Measurements from ENCODE around the gene ALG12. TPM values are rescaled to one million over a fixed set of nuclear protein-coding genes. Genes with fewer than 3 reads are reported as not detected.
"Not testable (repeated sequence)": the region's sequence is repeated elsewhere in the genome, so short reads cannot be mapped to it uniquely, and the experiment has no call there.

The ALG12 gene
- total RNA-seq, 1 donor from 2014 or later, result 17.0 TPM

DNA sequence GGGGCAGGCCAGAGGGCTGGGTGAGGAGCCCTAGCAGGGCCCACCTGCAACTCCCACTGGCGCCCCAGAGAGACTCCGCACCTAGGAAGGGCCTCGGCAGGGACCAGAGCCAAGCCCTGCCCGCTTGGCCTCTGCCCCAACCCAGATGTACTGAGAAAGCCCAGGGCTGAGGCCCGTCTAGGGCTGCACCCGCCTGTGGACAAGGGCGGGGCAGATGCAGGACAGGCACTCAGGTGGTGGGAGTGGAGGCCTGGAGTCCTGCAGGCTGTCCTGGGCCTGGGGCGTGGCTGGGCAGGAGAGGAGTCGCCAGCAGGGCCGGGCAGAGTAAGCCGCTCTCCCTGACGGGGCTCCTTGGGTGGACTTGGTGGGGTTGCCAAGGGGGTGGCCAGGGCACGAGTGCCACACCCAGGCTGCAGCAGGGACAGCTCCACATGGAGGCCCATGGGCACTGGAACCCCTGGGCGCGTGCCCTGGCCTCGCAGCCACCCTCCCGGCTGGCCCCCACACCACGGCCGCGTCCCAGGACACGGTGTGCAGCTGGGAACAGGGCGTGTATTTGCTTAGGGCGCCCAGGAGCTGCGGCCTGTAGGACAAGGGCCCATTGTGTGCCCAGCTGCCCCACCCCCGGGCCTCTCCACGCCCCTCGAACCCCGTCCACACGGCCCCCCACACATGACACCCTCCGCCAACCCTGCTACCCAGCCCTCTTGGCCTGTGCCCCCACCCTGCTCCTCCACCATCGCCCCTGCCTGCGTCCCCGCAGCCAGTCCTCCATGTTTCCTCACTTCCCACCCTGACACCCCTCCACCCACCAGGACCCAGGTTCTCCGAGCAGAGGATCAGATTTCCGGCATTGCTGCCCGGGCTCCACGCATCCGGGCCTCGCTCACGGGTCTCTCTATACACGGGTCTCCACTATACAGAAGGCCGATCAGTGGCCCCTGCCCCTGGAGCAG lies 31.0 kb upstream of the ALG12 start:
- Histone ChIP-seq H3K4me3 (no peak overlapping the region), H3K4me1 (peaks cover 39% of the 10 kb centered on the region), H3K27ac (replicated peaks) (no peak overlapping the region), H3K27me3 (ENCODE audit: low read depth) (no peaks in the 10 kb centered on the region), H3K9me3 (replicated peaks) (no peaks in the 10 kb centered on the region), H3K36me3 (no peaks in the 10 kb centered on the region)
- no peak for DNase-seq
- TF ChIP-seq, protein P1, sequence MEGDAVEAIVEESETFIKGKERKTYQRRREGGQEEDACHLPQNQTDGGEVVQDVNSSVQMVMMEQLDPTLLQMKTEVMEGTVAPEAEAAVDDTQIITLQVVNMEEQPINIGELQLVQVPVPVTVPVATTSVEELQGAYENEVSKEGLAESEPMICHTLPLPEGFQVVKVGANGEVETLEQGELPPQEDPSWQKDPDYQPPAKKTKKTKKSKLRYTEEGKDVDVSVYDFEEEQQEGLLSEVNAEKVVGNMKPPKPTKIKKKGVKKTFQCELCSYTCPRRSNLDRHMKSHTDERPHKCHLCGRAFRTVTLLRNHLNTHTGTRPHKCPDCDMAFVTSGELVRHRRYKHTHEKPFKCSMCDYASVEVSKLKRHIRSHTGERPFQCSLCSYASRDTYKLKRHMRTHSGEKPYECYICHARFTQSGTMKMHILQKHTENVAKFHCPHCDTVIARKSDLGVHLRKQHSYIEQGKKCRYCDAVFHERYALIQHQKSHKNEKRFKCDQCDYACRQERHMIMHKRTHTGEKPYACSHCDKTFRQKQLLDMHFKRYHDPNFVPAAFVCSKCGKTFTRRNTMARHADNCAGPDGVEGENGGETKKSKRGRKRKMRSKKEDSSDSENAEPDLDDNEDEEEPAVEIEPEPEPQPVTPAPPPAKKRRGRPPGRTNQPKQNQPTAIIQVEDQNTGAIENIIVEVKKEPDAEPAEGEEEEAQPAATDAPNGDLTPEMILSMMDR (IDR thresholded peaks at IDR 0.05; ENCODE audit: borderline replicate concordance), result no peak
- intact Hi-C loops (cut with micrococcal nuclease), result no loop called here

DNA sequence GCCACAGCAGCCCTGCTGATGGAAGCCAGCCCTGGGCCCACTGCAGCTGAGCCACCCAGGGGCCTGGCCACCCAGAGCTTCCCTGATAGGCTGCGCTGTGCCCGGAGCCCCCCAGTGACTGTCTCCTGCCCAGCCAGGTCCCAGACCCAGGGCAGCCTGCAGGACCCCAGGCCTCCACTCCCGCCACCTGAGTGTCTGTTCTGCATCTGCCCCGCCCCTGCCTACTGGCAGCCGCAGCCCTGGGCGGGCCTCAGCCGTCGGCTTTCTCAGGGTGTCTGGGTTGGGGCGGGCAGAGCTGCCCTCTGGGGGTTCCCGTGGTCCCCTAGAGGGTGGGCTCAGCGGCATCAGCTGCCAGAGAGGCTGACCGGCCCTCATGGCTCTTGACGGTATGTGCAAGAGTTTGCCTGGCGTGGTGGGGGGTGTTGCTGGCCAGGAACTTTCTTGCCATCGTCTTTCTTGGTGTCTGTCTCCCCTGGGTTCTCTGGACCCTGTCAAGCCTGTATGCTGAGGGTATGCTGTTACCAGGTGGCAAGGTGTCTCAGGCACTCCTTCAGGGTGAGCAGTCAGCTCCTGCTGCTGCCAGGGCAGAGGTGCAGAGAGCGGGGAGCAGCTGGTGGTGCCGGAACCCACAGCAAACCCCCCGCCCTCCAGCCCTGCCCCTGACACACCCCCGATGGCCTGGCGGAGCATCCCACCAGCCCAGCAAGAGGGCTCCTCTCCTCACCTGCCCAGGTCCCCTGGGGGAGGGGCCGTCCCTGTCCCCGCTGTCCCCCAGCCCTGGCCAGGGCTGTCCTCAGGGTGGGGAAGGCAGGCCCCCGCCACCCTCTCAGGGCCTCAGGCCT lies 30.1 kb upstream of the ALG12 start:
- TF ChIP-seq, protein P1 (IDR thresholded peaks at IDR 0.05; ENCODE audit: borderline replicate concordance), result no peak
- no peaks in the 10 kb centered on the region for H3K36me3 ChIP-seq
- DNase-seq, result no peak
- no peak overlapping the region for H3K4me3 ChIP-seq
- H3K9me3 ChIP-seq (replicated peaks), result no peaks in the 10 kb centered on the region
- H3K4me1 ChIP-seq, result peaks cover 30% of the 10 kb centered on the region
- intact Hi-C loops (cut with micrococcal nuclease), result no loop called here
- H3K27me3 ChIP-seq (ENCODE audit: low read depth), result no peaks in the 10 kb centered on the region
- H3K27ac ChIP-seq (replicated peaks), result no peak overlapping the region

DNA sequence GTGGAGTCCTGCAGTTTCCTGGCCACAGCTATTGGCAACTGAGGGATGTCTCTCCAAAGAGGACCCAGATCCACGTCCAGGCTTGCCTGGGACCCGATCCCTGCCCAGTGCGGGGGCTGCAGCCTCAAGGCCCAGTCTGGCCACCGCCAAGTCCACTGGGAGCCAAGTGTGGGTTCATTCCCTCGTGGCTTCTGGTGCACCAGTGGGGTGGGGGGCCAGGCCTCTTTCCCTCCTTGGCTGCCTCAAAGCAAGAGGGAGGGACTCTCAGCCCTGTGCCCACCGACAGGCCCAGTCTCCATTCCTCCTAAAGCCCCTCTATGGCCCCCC lies 29.0 kb upstream of the ALG12 start:
- intact Hi-C loops (cut with micrococcal nuclease), result no loop called here
- TF ChIP-seq, protein P1 (IDR thresholded peaks at IDR 0.05; ENCODE audit: borderline replicate concordance), result no peak
- H3K36me3 ChIP-seq, result no peaks in the 10 kb centered on the region
- H3K4me1 ChIP-seq, result peaks cover 19% of the 10 kb centered on the region
- H3K4me3 ChIP-seq, result no peak overlapping the region
- no peaks in the 10 kb centered on the region for H3K9me3 ChIP-seq (replicated peaks)
- no peak for DNase-seq
- H3K27ac ChIP-seq (replicated peaks), result no peak overlapping the region
- H3K27me3 ChIP-seq (ENCODE audit: low read depth), result no peaks in the 10 kb centered on the region

DNA sequence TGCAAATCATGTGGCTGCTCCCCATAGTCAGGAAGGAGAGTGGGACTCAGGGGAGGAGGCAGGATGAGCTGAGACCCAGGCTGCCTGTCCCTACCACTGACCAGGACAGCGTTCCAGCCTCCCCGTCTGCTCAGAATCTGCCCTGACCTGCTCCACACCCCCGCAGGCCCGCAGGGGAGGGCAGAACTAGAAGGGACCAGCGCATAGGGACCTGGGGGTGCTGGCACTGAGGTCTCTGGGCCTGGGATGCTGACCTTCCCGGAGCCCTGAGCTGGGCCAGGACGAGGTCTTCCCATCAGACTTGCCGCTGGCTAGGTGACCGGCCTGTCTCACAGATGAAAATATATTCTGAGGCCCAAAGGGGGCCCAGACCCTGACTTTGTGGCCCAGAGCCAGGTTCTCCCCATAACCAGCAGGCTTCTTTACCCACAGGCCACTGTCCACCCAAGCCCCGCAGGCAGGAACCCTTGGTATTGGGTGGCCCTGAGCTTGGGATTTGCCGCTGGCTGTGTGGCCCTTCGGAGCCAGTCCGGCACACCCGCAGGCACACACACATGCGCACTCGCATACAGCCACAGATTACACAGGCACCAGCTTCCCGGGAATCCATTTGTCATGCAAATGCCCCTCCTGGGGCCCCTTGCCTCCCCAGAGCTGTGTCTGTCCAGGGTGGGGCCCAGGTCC lies 28.5 kb upstream of the ALG12 start:
- DNase-seq, result no peak
- peaks cover 18% of the 10 kb centered on the region for H3K4me1 ChIP-seq
- no peak overlapping the region for H3K4me3 ChIP-seq
- H3K27ac ChIP-seq (replicated peaks), result no peak overlapping the region
- no peaks in the 10 kb centered on the region for H3K9me3 ChIP-seq (replicated peaks)
- intact Hi-C loops (cut with micrococcal nuclease), result no loop called here
- H3K27me3 ChIP-seq (ENCODE audit: low read depth), result no peaks in the 10 kb centered on the region
- no peaks in the 10 kb centered on the region for H3K36me3 ChIP-seq
- TF ChIP-seq, protein P1 (IDR thresholded peaks at IDR 0.05; ENCODE audit: borderline replicate concordance), result no peak

DNA sequence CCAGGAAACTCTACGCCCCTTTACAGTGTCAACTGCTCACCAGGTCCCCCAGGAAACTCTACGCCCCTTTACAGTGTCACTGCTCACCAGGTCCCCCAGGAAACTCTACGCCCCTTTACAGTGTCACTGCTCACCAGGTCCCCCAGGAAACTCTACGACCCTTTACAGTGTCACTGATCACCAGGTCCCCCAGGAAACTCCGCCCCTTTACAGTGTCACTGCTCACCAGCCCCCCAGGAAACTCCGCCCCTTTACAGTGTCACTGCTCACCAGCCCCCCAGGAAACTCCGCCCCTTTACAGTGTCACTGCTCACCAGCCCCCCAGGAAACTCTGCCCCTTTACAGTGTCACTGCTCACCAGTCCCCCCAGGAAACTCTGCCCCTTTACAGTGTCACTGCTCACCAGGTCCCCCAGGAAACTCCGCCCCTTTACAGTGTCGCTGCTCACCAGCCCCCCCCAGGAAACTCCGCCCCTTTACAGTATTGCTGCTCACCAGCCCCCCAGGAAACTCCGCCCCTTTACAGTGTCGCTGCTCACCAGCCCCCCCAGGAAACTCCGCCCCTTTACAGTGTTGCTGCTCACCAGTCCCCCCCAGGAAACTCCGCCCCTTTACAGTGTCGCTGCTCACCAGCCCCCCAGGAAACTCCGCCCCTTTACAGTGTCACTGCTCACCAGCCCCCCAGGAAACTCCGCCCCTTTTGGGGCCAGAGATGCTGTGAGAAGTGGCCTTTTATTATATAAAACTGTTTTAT lies 27.0 kb upstream of the ALG12 start:
- H3K4me3 ChIP-seq; DNase-seq; H3K9me3 ChIP-seq (replicated peaks); intact Hi-C loops (cut with micrococcal nuclease); H3K27ac ChIP-seq (replicated peaks); H3K36me3 ChIP-seq; H3K27me3 ChIP-seq (ENCODE audit: low read depth): not testable (repeated sequence)
- peaks cover 18% of the 10 kb centered on the region for H3K4me1 ChIP-seq

All from left ventricle myocardium inferior (tissue), 1 donor.